Ishikawa (cell line): Measurements from ENCODE around the gene CACNA1D.

Experiments used
- CEBPB ChIP-seq: IDR thresholded peaks from 2 replicates; pipeline ENCODE4 v1.6.1; 2012
- CREB1 ChIP-seq: IDR thresholded peaks from 2 replicates; pipeline ENCODE4 v1.6.1; 2012; ENCODE audit warnings: low read depth
- EGR1 ChIP-seq: IDR thresholded peaks from 2 replicates; pipeline ENCODE4 v1.6.1; 2012
- EP300 ChIP-seq: IDR thresholded peaks from 2 replicates; pipeline ENCODE4 v1.6.1; 2012; ENCODE audit warnings: borderline replicate concordance
- FOXM1 ChIP-seq: IDR thresholded peaks from 2 replicates; pipeline ENCODE4 v1.6.1; 2012; ENCODE audit warnings: low read depth, borderline replicate concordance
- MAX ChIP-seq: IDR thresholded peaks from 2 replicates; pipeline ENCODE4 v1.6.1; 2012
- NFIC ChIP-seq: IDR thresholded peaks from 2 replicates; pipeline ENCODE4 v1.6.1; 2012
- RAD21 ChIP-seq: IDR thresholded peaks from 2 replicates; pipeline ENCODE4 v1.6.1; 2012; ENCODE audit warnings: low read depth
- REST ChIP-seq: IDR thresholded peaks from 2 replicates; pipeline ENCODE4 v1.6.1; 2012; ENCODE audit warnings: low read depth, mild to moderate bottlenecking
- TAF1 ChIP-seq: IDR thresholded peaks from 2 replicates; pipeline ENCODE4 v1.6.1; 2012; ENCODE audit warnings: low read depth, mild to moderate bottlenecking
- TCF12 ChIP-seq: IDR thresholded peaks from 2 replicates; pipeline ENCODE4 v1.6.1; 2012; ENCODE audit warnings: low read depth
- TEAD4 ChIP-seq: IDR thresholded peaks from 2 replicates; pipeline ENCODE4 v1.6.1; 2012
- USF1 ChIP-seq: IDR thresholded peaks from 2 replicates; pipeline ENCODE4 v1.6.1; 2012
- YY1 ChIP-seq: IDR thresholded peaks from 2 replicates; pipeline ENCODE4 v1.6.1; 2012; ENCODE audit warnings: low read depth
- ZBTB7A ChIP-seq: IDR thresholded peaks from 2 replicates; pipeline ENCODE4 v1.6.1; 2012; ENCODE audit warnings: low read depth

CACNA1D gene

GRCh38 chr3:53570081-53570480 lies 75.7 kb downstream of the CACNA1D start:
- TF ChIP-seq FOXM1 (no peak), ZBTB7A (no peak), RAD21 (no peak), TAF1 (no peak), TCF12 (no peak), YY1 (no peak), MAX (no peak), REST (no peak), CREB1 (no peak), EP300 (no peak), NFIC (no peak), CEBPB (no peak), EGR1 (no peak), USF1 (no peak), TEAD4 (no peak)

GRCh38 chr3:53570709-53571108 lies 76.3 kb downstream of the CACNA1D start:
- TF ChIP-seq REST (no peak), ZBTB7A (no peak), TCF12 (no peak), EP300 (no peak), CREB1 (no peak), YY1 (no peak), NFIC (no peak), FOXM1 (no peak), EGR1 (no peak), RAD21 (no peak), CEBPB (no peak), USF1 (no peak), MAX (no peak), TEAD4 (no peak), TAF1 (no peak)

- no peak for TF ChIP-seq YY1
These were observed 76.9 kb downstream of the CACNA1D start for GRCh38 chr3:53571264-53571663.

- TF ChIP-seq REST (no peak), CREB1 (no peak), FOXM1 (no peak), MAX (no peak), USF1 (no peak), TAF1 (no peak), EP300 (no peak), TEAD4 (no peak), EGR1 (no peak), ZBTB7A (no peak), RAD21 (no peak), CEBPB (no peak), YY1 (no peak), NFIC (no peak), TCF12 (no peak)
These were observed 83.1 kb downstream of the CACNA1D start for GRCh38 chr3:53577506-53577905.
